ENCODE data around the gene KCNAB3. TPM values are rescaled to one million over a fixed set of nuclear protein-coding genes. Genes with fewer than 3 reads are reported as not detected.
A peak's percentile ranks its signal among the peaks of the same experiment; 100 is the strongest.

KCNAB3 gene
- total and polyA plus RNA-seq, 9 of the 15 experiments (the other 6 are each of a cell fraction or from before 2014, with no cell fraction given) = 0.03 to 2.5 (median 1.1) TPM

DNA sequence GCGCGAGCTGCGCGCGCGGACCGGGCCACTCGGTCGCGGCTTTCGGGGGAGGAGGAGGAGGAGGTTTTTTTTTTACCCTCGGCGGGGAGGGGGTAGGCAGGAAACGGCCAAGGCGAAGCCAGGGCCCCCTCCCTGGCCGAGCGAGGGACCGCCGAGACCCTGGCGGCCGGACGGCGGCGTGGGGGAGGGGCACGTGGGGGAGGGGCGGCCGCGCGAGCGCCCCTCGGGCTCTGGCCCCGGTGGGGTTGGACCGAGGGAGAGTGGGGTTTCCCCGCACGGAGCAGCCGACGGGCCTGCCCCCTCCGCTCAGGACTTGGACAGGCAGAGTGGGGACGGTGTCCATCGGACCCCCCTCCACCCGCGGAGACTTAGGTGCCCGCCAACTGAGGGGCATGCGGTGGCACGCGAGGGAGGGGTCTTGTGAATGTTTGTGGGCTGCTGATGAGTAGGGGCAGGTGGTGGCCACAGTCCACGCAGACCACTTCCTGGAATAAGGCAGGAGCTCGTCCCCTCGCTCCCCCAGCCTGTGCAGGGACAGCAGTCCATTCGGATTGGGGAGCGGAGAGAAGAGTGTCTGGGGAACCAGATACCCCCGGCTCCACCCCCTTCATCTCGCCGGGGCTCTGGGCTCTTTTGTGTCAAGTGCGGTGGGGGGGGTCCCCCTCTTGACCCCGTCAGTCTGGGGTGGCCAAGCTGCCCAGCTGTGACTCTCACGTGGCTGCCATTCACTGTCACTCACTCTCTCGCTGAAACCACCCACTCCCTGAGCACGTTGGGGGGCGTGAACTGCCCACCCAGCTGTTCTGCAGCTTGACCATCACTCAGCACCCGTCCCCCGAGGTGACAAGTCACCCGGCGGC lies 44.1 kb downstream of the KCNAB3 start (continued):
- TF ChIP-seq PCBP2 (IDR thresholded peaks at IDR 0.05; ENCODE audit: low read depth, low read length, poor library complexity, severe bottlenecking) (no peak), NFYB (IDR thresholded peaks at IDR 0.05; ENCODE audit: extremely low read depth, insufficient read length) (no peak), MEIS2 (IDR thresholded peaks at IDR 0.05; ENCODE audit: partially characterized antibody) (peak; percentile 93), GATA2 (CRISPR knock-in tag; IDR thresholded peaks at IDR 0.05) (no peak), CBX5 (IDR thresholded peaks at IDR 0.05; ENCODE audit: borderline replicate concordance, low read depth) (no peak), POLR2G (IDR thresholded peaks at IDR 0.05; ENCODE audit: low read depth, low read length) (peak; percentile 73), HMG20A (CRISPR knock-in tag; conservative IDR thresholded peaks at IDR 0.05) (no peak), ZNF77 (CRISPR knock-in tag; IDR thresholded peaks at IDR 0.05) (no peak), HNRNPUL1 (IDR thresholded peaks at IDR 0.05; ENCODE audit: low read length) (no peak), ZNF668 (CRISPR knock-in tag; IDR thresholded peaks at IDR 0.05) (no peak), CXXC5 (CRISPR knock-in tag; IDR thresholded peaks at IDR 0.05) (peak; percentile 43; the same call in 1 of the 2 replicates), ID3 (CRISPR knock-in tag; IDR thresholded peaks at IDR 0.05) (no peak), ID3 (tag; IDR thresholded peaks at IDR 0.05) (no peak), STAT5B (CRISPR knock-in tag; IDR thresholded peaks at IDR 0.05) (no peak), ZNF695 (CRISPR knock-in tag; IDR thresholded peaks at IDR 0.05) (no peak), YY1 (IDR thresholded peaks at IDR 0.05; ENCODE audit: borderline replicate concordance in 1 of 3, control insufficient read depth in 1 of 3, extremely low read depth in 1 of 3, insufficient read depth in 3 of 3, insufficient read length in 1 of 3, insufficient replicate concordance in 2 of 3, low read depth in 1 of 3, low read length in 2 of 3) (peak in 1 of 3 experiments; percentile 7), NCOR1 (IDR thresholded peaks at IDR 0.05) (no peak; the same call in 1 of the 2 replicates), ZNF431 (CRISPR knock-in tag; IDR thresholded peaks at IDR 0.05) (no peak), CUX1 (CRISPR knock-in tag; IDR thresholded peaks at IDR 0.05) (no peak), CBFA2T3 (IDR thresholded peaks at IDR 0.05) (peak; percentile 47), IFI16 (CRISPR knock-in tag; IDR thresholded peaks at IDR 0.05) (no peak)
- TF ChIP-seq, protein P1, sequence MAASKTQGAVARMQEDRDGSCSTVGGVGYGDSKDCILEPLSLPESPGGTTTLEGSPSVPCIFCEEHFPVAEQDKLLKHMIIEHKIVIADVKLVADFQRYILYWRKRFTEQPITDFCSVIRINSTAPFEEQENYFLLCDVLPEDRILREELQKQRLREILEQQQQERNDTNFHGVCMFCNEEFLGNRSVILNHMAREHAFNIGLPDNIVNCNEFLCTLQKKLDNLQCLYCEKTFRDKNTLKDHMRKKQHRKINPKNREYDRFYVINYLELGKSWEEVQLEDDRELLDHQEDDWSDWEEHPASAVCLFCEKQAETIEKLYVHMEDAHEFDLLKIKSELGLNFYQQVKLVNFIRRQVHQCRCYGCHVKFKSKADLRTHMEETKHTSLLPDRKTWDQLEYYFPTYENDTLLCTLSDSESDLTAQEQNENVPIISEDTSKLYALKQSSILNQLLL (CRISPR knock-in tag; IDR thresholded peaks at IDR 0.05; ENCODE audit: borderline replicate concordance) = no peak

Measured in K562 (cell line).